ENCODE results near the gene ZNF474. TPM values are rescaled to one million over a fixed set of nuclear protein-coding genes. Genes with fewer than 3 reads are reported as not detected.

Gene ZNF474
- total RNA-seq, 1 donor from 2014 or later: 0.26 TPM

DNA sequence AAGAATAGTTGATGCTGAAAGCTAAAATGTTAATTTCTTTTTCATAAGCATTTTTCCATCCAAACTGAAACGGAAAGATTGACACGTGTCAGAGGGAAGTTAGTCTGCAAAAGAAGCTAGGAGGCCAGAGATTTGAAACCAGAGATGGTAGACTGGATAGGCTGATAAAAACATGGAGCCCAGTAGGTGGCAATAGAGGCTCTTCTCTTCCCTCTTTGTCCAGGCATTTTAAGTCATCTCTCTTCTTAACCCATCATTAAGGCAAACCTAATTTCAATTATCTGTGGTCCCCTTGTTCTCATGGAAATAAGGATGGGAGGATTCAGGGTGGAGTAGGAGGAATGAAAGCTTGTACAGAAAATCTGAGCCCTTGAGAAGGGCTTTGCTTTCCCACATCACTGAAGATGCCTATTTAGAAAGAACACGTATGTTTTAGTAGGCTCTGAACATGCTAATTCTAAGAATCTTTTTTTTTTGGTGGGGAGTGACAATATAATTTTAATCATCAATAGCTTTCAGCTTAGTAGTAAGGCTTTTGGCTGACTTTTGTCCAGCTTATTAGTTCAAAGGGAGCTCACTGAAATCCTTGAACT, 66.6 kb downstream of the ZNF474 start:
- DNase-seq (ENCODE audit: low read depth) (peak; percentile 60), FAIRE-seq (no peak)
- Histone ChIP-seq H3K4me3 (ENCODE audit: low read depth, low read length) (no peak overlapping the region), H3K36me3 (ENCODE audit: control insufficient read depth, insufficient read depth, low read length) (no peaks in the 10 kb centered on the region), H3K27me3 (ENCODE audit: control insufficient read depth, insufficient read depth, low read length) (peaks cover 5% of the 10 kb centered on the region)
- TF ChIP-seq, protein P1, sequence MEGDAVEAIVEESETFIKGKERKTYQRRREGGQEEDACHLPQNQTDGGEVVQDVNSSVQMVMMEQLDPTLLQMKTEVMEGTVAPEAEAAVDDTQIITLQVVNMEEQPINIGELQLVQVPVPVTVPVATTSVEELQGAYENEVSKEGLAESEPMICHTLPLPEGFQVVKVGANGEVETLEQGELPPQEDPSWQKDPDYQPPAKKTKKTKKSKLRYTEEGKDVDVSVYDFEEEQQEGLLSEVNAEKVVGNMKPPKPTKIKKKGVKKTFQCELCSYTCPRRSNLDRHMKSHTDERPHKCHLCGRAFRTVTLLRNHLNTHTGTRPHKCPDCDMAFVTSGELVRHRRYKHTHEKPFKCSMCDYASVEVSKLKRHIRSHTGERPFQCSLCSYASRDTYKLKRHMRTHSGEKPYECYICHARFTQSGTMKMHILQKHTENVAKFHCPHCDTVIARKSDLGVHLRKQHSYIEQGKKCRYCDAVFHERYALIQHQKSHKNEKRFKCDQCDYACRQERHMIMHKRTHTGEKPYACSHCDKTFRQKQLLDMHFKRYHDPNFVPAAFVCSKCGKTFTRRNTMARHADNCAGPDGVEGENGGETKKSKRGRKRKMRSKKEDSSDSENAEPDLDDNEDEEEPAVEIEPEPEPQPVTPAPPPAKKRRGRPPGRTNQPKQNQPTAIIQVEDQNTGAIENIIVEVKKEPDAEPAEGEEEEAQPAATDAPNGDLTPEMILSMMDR (IDR thresholded peaks at IDR 0.05; ENCODE audit: insufficient read depth, low read length, severe bottlenecking): peak; percentile 72

DNA sequence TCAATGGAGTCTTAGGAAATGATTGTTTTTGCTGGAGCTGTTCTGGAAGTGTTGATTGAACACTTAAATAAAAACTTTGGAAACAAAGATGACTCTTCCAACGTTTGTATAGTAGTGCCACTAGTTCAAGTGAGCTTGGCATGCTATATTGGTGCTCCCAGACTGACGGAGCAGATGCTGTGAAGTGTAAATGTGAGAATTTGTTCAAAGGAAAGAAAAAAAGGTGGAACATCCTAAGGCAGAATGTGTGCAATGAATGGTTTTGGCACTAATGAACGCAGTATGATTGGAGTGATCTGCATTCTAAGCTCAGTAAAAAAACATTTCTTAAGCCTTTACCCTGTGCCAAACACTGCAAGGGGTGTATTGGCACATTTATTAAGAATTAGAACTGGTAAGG, 69.8 kb downstream of the ZNF474 start:
- TF ChIP-seq, protein P1 (IDR thresholded peaks at IDR 0.05; ENCODE audit: insufficient read depth, low read length, severe bottlenecking): no peak
- no peak for DNase-seq (ENCODE audit: low read depth)
- no peak for FAIRE-seq
- Histone ChIP-seq H3K36me3 (ENCODE audit: control insufficient read depth, insufficient read depth, low read length) (no peaks in the 10 kb centered on the region), H3K27me3 (ENCODE audit: control insufficient read depth, insufficient read depth, low read length) (peaks cover 7% of the 10 kb centered on the region), H3K4me3 (ENCODE audit: low read depth, low read length) (no peak overlapping the region)

DNA sequence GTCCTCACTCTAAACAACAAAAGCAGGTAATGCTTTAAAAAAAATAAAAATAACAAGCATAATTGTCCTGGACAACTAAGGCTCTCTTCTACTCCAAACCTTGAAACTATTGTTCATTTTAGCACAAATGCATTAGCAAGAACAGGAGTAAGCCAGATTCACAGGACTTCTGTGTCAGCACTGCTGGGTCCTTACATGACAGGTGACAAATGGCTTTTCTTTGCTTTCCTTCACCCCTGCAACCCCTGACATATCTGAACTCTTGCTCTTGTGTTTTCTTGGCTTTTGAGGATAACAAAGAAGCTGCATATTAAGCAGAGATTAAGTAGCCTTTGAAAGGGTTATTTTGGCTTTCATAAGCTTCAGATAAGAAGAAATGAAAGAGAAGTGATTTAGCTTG, 71.1 kb downstream of the ZNF474 start:
- FAIRE-seq (no peak), DNase-seq (ENCODE audit: low read depth) (no peak)
- no peaks in the 10 kb centered on the region for H3K36me3 ChIP-seq (ENCODE audit: control insufficient read depth, insufficient read depth, low read length)
- peaks cover 7% of the 10 kb centered on the region for H3K27me3 ChIP-seq (ENCODE audit: control insufficient read depth, insufficient read depth, low read length)
- TF ChIP-seq, protein P1 (IDR thresholded peaks at IDR 0.05; ENCODE audit: insufficient read depth, low read length, severe bottlenecking): no peak
- no peak overlapping the region for H3K4me3 ChIP-seq (ENCODE audit: low read depth, low read length)

DNA sequence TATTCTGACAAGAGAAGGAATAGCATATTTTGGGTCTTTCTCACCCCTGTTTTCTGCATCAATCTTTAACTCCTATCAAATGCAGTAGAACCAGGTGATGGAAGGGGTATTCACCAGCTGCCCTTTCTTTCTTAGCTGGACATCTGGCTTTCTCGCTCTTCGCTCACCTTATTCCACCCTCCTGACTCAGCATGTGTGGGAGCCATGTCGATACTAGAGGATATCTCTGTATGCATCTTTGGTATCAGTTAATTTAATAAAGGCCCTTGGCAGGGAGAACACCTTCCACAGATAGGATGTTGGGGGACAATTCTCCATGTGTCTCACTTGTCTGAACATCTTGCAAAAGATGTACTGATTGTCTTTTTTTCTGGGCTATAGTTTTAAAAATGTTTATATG, 71.5 kb downstream of the ZNF474 start:
- FAIRE-seq (no peak), DNase-seq (ENCODE audit: low read depth) (no peak)
- TF ChIP-seq, protein P1 (IDR thresholded peaks at IDR 0.05; ENCODE audit: insufficient read depth, low read length, severe bottlenecking): no peak

DNA sequence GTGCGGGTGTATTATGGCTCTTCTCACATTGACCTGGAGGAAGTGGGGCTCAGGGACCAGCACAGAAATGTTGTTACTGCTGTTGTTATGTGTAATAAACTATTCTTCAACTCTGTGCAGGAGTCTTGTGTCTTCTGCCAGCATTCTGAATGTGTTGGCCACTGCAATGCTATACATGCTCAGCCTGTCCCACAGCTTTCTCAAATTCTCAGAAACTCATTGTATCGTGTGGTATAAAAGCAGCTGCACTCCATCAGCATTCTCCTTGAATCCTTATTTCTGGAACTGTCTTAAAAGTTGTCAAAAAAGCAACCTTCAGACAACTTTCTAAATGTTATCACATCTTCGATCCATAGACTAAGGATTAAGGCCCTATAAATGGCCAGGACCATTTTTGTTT, 72.0 kb downstream of the ZNF474 start:
- Histone ChIP-seq H3K36me3 (ENCODE audit: control insufficient read depth, insufficient read depth, low read length) (no peaks in the 10 kb centered on the region), H3K4me3 (ENCODE audit: low read depth, low read length) (no peak overlapping the region), H3K27me3 (ENCODE audit: control insufficient read depth, insufficient read depth, low read length) (peaks cover 7% of the 10 kb centered on the region)
- no peak for DNase-seq (ENCODE audit: low read depth)
- no peak for FAIRE-seq
- TF ChIP-seq, protein P1 (IDR thresholded peaks at IDR 0.05; ENCODE audit: insufficient read depth, low read length, severe bottlenecking): no peak

More for the DNA sequence above, 71.5 kb downstream of the ZNF474 start:
- no peak overlapping the region for H3K4me3 ChIP-seq (ENCODE audit: low read depth, low read length)
- no peaks in the 10 kb centered on the region for H3K36me3 ChIP-seq (ENCODE audit: control insufficient read depth, insufficient read depth, low read length)
- H3K27me3 ChIP-seq (ENCODE audit: control insufficient read depth, insufficient read depth, low read length): peaks cover 7% of the 10 kb centered on the region

DNA sequence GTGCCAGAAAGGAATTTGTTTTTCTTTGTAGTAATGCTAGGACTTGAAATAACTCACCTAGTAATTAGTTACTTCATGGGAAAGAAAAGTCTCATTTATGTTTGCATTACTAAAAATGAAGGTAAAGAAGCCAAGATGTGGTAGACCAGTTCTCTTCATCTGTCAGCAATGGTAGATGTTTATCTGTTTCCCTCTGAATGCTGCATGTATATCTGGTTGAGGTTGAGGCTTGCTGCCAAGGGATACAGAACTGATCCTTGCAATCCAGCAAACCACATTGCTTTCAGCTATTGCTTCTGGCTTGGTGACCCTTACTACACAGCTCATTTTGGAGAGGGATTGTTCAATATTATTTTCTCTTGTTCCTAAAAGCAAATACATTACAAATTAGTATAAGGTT, 73.6 kb downstream of the ZNF474 start:
- Histone ChIP-seq H3K4me3 (ENCODE audit: low read depth, low read length) (no peak overlapping the region), H3K36me3 (ENCODE audit: control insufficient read depth, insufficient read depth, low read length) (no peaks in the 10 kb centered on the region), H3K27me3 (ENCODE audit: control insufficient read depth, insufficient read depth, low read length) (peaks cover 5% of the 10 kb centered on the region)
- DNase-seq (ENCODE audit: low read depth): no peak
- no peak for FAIRE-seq
- TF ChIP-seq, protein P1 (IDR thresholded peaks at IDR 0.05; ENCODE audit: insufficient read depth, low read length, severe bottlenecking): no peak

Data from bronchial epithelial cell (primary cell).